Ovary (tissue), 3 donors: Measurements from ENCODE around the gene CACNA1C.

ENCODE experiments used
- EP300 ChIP-seq: sonication (generic); formaldehyde crosslinking; IDR thresholded peaks from one replicate; pipeline ENCODE4 v1.6.1; 2017; ENCODE audit warnings: antibody characterized with exemption
- TF ChIP-seq, protein P1 (sequence below), 3 donors: fragments of 450-650 bp in 2 of 3; fragments of 200-600 bp in 1 of 3; IDR thresholded peaks; one replicate each; pipeline versions ENCODE4 v1.5.1 to v1.8.0; 2016 to 2022; ENCODE audit warnings: antibody characterized with exemption in 3 of 3, mild to moderate bottlenecking in 1 of 3
- donor health status: DM: no; HTN: no; CAD: no.

DNA sequence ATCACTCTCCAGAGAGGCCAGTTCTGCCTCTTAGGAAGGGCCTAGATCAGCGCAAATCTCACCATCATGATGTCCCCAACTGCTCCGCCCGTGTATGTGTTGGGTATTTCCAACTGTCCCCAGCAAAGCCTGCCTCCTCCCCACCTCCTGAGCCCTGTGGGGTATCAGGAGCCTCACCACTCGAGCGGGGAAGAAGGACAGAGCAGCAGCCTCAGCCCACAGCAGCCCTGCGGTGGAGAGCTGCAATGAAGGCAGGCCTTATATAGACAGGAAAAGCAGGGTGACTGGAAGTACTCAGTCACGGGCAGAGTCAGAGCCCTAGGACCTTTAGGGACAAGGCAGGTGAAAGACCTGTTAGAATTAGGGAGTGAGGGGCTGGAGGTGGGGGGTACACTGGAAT lies 358.2 kb downstream of the CACNA1C start:
- TF ChIP-seq, protein P1, sequence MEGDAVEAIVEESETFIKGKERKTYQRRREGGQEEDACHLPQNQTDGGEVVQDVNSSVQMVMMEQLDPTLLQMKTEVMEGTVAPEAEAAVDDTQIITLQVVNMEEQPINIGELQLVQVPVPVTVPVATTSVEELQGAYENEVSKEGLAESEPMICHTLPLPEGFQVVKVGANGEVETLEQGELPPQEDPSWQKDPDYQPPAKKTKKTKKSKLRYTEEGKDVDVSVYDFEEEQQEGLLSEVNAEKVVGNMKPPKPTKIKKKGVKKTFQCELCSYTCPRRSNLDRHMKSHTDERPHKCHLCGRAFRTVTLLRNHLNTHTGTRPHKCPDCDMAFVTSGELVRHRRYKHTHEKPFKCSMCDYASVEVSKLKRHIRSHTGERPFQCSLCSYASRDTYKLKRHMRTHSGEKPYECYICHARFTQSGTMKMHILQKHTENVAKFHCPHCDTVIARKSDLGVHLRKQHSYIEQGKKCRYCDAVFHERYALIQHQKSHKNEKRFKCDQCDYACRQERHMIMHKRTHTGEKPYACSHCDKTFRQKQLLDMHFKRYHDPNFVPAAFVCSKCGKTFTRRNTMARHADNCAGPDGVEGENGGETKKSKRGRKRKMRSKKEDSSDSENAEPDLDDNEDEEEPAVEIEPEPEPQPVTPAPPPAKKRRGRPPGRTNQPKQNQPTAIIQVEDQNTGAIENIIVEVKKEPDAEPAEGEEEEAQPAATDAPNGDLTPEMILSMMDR (IDR thresholded peaks at IDR 0.05): no peak
- no peak for TF ChIP-seq EP300
